Transverse colon (tissue), 4 donors: ENCODE results near the gene PDIK1L. TPM values are rescaled to one million over a fixed set of nuclear protein-coding genes. Genes with fewer than 3 reads are reported as not detected.

Source experiments
- DNase-seq: peaks from one replicate; pipeline ENCODE4 v3.0.0-alpha.2; 2019
- H3K27ac ChIP-seq, 4 donors: fragments of 200-600 bp; sonication (generic); 2 replicates each; pipeline ENCODE4 v1.5.1; 2016 to 2018; ENCODE audit warnings: inconsistent platforms in 4 of 4
- H3K27me3 ChIP-seq: fragments of 200-600 bp; sonication (generic); 2 replicates; pipeline ENCODE4 v1.5.1; 2017; ENCODE audit warnings: inconsistent platforms
- H3K36me3 ChIP-seq, 4 donors: fragments of 200-600 bp; sonication (generic); 2 replicates each; pipeline ENCODE4 v1.5.1; 2017 to 2019; ENCODE audit warnings: inconsistent platforms in 4 of 4
- H3K4me1 ChIP-seq, 4 donors: fragments of 200-600 bp; sonication (generic); 2 replicates each; pipeline ENCODE4 v1.5.1; 2017 to 2020; ENCODE audit warnings: inconsistent platforms in 4 of 4
- H3K4me3 ChIP-seq, 4 donors: fragments of 200-600 bp; sonication (generic); 1 replicate in 1 of 4; 2 replicates in 3 of 4; pipeline versions ENCODE4 v1.5.1 to v1.6.1; 2017 to 2019; ENCODE audit warnings: inconsistent platforms in 4 of 4
- H3K9me3 ChIP-seq, 2 donors: fragments of 200-600 bp; sonication (generic); 2 replicates each; pipeline ENCODE4 v1.5.1; 2017 to 2019; ENCODE audit warnings: inconsistent platforms in 2 of 2
- CTCF ChIP-seq, 5 experiments: fragments of 200-600 bp in 3 of 5; fragments of 450-650 bp in 2 of 5; sonication (generic) in 3 of 5; IDR thresholded peaks; 1 replicate in 2 of 5; 2 replicates in 3 of 5; pipeline ENCODE4 v1.5.1; 2016 to 2017; ENCODE audit warnings: antibody characterized with exemption in 5 of 5, inconsistent platforms in 3 of 5, mild to moderate bottlenecking in 2 of 5, moderate library complexity in 1 of 5
- EP300 ChIP-seq: sonication (generic); formaldehyde crosslinking; IDR thresholded peaks from one replicate; pipeline ENCODE4 v1.6.1; 2017; ENCODE audit warnings: antibody characterized with exemption, low read depth
- POLR2A ChIP-seq: fragments of 450-650 bp; IDR thresholded peaks from one replicate; pipeline ENCODE4 v1.6.1; 2016; ENCODE audit warnings: antibody characterized with exemption, mild to moderate bottlenecking, moderate library complexity
- POLR2AphosphoS5 ChIP-seq, 3 donors: sonication (generic); formaldehyde crosslinking; IDR thresholded peaks; one replicate each; pipeline ENCODE4 v1.6.1; 2016; ENCODE audit warnings: antibody characterized with exemption in 3 of 3
- WGBS, 2 donors: methylation state at CpG; one replicate each; pipeline ENCODE4 v1.1.5; 2018; ENCODE audit warnings: low coverage in 1 of 2; 5-methylcytosine and 5-hydroxymethylcytosine counted together
- in situ Hi-C, 4 donors: fragments of 200-750 bp; cut with MboI; loops; one replicate each; pipeline versions ENCODE4 v1.15.0 to v1.15.1; 2017; ENCODE audit warnings: low sequenced_read_pairs in 3 of 4, low pct_ligation_motif_present in 1 of 4, low pct_unique_long_range_greater_than_20kb in 1 of 4
- intact Hi-C: fragments of 100-400 bp; cut with DNase I; formaldehyde crosslinking; loops from one replicate; pipeline ENCODE4 v1.15.1; 2023; ENCODE audit warnings: low total_unique reads
- total RNA-seq, 4 donors: library from RNA; depleted of rRNA; stranded (reverse); fragments of >200 nt; gene quantifications; one replicate each; pipeline ENCODE4 v1.1.0, GENCODE V29; 2016

The PDIK1L gene
- total RNA-seq, 4 donors from 2014 or later = 4.0 to 15.6 (median 9.8) TPM

DNA sequence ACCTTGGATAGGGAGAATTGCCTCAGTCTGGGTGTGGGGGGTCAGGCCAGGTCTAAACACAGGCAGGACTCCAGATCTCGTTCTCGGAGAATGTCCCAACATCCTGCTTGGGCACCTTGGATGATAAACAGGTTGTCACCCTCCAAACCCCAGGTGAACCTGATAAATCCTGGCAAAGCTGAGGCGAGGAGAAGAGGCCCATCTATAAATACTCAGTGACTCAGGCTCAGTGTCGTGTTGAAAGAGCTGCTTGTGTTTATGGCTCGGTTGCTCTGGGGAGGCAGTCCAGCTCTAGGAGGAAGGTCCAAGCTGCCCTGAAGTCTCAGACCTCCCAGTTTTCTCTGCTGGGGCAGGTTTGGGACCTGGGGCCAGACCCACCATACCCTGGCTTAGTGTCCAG, 28.4 kb upstream of the PDIK1L start:
- Histone ChIP-seq H3K36me3 (no peaks in the 10 kb centered on the region), H3K27ac (no peak overlapping the region), H3K4me3 (no peak overlapping the region), H3K27me3 (peaks cover 21% of the 10 kb centered on the region), H3K9me3 (no peaks in the 10 kb centered on the region), H3K4me1 (peaks cover 0 to 4% (median 3%) of the 10 kb centered on the region in 4 donors)
- TF ChIP-seq POLR2A (no peak), POLR2AphosphoS5 (IDR thresholded peaks at IDR 0.05) (no peak), EP300 (no peak), CTCF (IDR thresholded peaks at IDR 0.05) (no peak)
- in situ Hi-C loops = no loop called here
- no peak for DNase-seq
- intact Hi-C loops = no loop called here
- WGBS, 2 donors = 49% methylated on average over 5 of the region's 5 CpGs; no CpG with 5 or more reads in 1 of the 2 donors

- DNase-seq = no peak
- in situ Hi-C loops = no loop called here
- intact Hi-C loops = no loop called here
- WGBS, 2 donors = 45 to 63% methylated on average over 1 to 2 of the region's 2 CpGs
- Histone ChIP-seq H3K27me3 (peaks cover 21% of the 10 kb centered on the region), H3K9me3 (no peaks in the 10 kb centered on the region), H3K4me1 (no peaks in the 10 kb centered on the region), H3K27ac (no peak overlapping the region), H3K36me3 (no peaks in the 10 kb centered on the region), H3K4me3 (no peak overlapping the region)
- no peak for TF ChIP-seq POLR2A
- TF ChIP-seq POLR2AphosphoS5 (IDR thresholded peaks at IDR 0.05) = no peak
- TF ChIP-seq CTCF (IDR thresholded peaks at IDR 0.05) = no peak
- TF ChIP-seq EP300 = no peak
Observed at GRCh38 chr1:26084091-26084561, 27.5 kb upstream of the PDIK1L start.

DNA sequence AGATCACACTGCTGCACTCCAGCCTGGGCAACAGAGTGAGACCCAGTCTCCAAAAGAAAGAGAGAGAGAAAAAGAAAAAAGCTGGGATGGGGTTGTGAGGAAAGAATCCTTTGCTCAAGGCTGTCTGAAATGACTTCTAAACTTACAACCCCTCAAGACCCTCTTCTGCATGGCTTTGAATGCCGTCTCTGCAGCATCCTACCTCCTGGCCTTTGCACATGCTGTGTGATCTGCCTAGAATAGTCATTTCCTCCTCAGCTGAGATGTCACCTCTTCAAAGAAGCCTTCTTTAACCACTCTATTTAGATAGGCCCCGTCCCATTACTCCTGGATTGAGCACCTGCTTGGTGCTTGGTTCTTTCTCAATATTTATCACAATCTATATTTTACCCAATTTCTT, 26.8 kb upstream of the PDIK1L start:
- no peaks in the 10 kb centered on the region for H3K4me1 ChIP-seq
- TF ChIP-seq EP300 (no peak), POLR2A (no peak), CTCF (IDR thresholded peaks at IDR 0.05) (no peak), POLR2AphosphoS5 (IDR thresholded peaks at IDR 0.05) (no peak)
- peaks cover 21% of the 10 kb centered on the region for H3K27me3 ChIP-seq
- H3K4me3 ChIP-seq = no peak overlapping the region
- WGBS, 2 donors = 75 to 83% methylated on average over 2 of the region's 2 CpGs
- DNase-seq = no peak
- no peak overlapping the region for H3K27ac ChIP-seq
- H3K9me3 ChIP-seq = no peaks in the 10 kb centered on the region
- H3K36me3 ChIP-seq = no peaks in the 10 kb centered on the region
- in situ Hi-C loops (no loop called here), intact Hi-C loops (no loop called here)

GRCh38 chr1:26089125-26089524, 22.5 kb upstream of the PDIK1L start:
- intact Hi-C loops = no loop called here
- TF ChIP-seq EP300 (no peak), POLR2A (no peak), POLR2AphosphoS5 (IDR thresholded peaks at IDR 0.05) (no peak), CTCF (IDR thresholded peaks at IDR 0.05) (no peak)
- 90 to 94% methylated on average over 3 of the region's 3 CpGs for WGBS, 2 donors
- Histone ChIP-seq H3K27ac (no peak overlapping the region), H3K36me3 (no peaks in the 10 kb centered on the region), H3K4me1 (no peaks in the 10 kb centered on the region), H3K4me3 (no peak overlapping the region), H3K27me3 (peaks cover 51% of the 10 kb centered on the region), H3K9me3 (no peaks in the 10 kb centered on the region)
- in situ Hi-C loops = no loop called here
- no peak for DNase-seq
